Measurements from ENCODE around the gene VPS13D. TPM values are rescaled to one million over a fixed set of nuclear protein-coding genes. Genes with fewer than 3 reads are reported as not detected.

Gene VPS13D
- total RNA-seq, 1 experiment from 2014 or later: 20.2 TPM

DNA sequence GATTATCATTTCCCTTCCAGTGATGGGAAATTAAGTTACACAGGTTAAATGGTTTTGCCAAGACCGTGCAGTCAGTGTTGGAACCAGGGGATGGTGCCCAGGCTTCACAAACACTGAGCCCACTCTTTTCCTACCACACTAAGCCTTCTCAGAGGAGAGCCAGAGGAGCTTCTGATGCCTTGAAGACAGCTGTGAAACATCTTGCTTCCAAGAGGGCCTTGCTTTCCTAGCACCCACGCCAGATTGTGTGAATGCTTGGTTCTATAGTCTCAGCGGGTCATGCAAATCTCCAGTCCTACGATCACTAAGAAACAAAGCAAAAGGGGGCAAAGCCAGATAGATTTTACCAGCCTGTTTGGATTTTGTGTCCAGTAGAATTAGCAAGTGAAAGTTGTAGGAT is 200.7 kb downstream of the VPS13D start:
- H3K18ac ChIP-seq (ENCODE audit: insufficient read length, low read depth, low read length): no peak overlapping the region
- no peaks in the 10 kb centered on the region for H3K9me3 ChIP-seq (ENCODE audit: control insufficient read depth, low read depth, low read length)
- no peaks in the 10 kb centered on the region for H4K20me1 ChIP-seq (ENCODE audit: control insufficient read depth, insufficient read depth, insufficient read length)
- no peaks in the 10 kb centered on the region for H3K27me3 ChIP-seq (ENCODE audit: insufficient read depth, low read length)
- H3K27ac Mint-ChIP-seq: no peak overlapping the region
- H3K36me3 Mint-ChIP-seq (ENCODE audit: insufficient read depth in 1 of 3, low read depth in 3 of 3): no peaks in the 10 kb centered on the region
- no peaks in the 10 kb centered on the region; a peak in 1 of 5 replicates for H3K9me3 Mint-ChIP-seq
- H3K4me1 ChIP-seq (ENCODE audit: insufficient read depth, low read length): no peaks in the 10 kb centered on the region
- no peak overlapping the region for H2AFZ ChIP-seq (ENCODE audit: low read length)
- no peak overlapping the region for H3K4ac ChIP-seq (ENCODE audit: low read depth, low read length)
- H3K23ac ChIP-seq (ENCODE audit: insufficient read length, low read depth, low read length): no peak overlapping the region
- no peak overlapping the region for H3K9ac ChIP-seq (ENCODE audit: extremely low read depth, insufficient read length, low read length)
- DNase-seq: no peak
- H2BK15ac ChIP-seq (ENCODE audit: low read depth, low read length): no peak overlapping the region
- H3K79me1 ChIP-seq (ENCODE audit: insufficient read depth, low read depth, low read length, poor library complexity, severe bottlenecking): no peaks in the 10 kb centered on the region
- H3K56ac ChIP-seq (ENCODE audit: insufficient read length, low read depth, low read length): no peak overlapping the region
- no peaks in the 10 kb centered on the region; the same call in 1 of the 2 replicates for H3K27me3 Mint-ChIP-seq (ENCODE audit: low read depth)
- no peak overlapping the region for H4K8ac ChIP-seq (replicated peaks; ENCODE audit: insufficient read length, low read depth, low read length)
- no peak overlapping the region for H2BK12ac ChIP-seq (ENCODE audit: insufficient read length, low read depth, low read length)
- H3K4me3 Mint-ChIP-seq: no peak overlapping the region
- H3K79me2 ChIP-seq (ENCODE audit: insufficient read depth, low read length): no peaks in the 10 kb centered on the region
- H2BK120ac ChIP-seq (ENCODE audit: low read depth, low read length, poor library complexity, severe bottlenecking): no peak overlapping the region
- no peak overlapping the region for H4K91ac ChIP-seq (ENCODE audit: insufficient read length, low read depth, low read length)
- TF ChIP-seq, protein P1, sequence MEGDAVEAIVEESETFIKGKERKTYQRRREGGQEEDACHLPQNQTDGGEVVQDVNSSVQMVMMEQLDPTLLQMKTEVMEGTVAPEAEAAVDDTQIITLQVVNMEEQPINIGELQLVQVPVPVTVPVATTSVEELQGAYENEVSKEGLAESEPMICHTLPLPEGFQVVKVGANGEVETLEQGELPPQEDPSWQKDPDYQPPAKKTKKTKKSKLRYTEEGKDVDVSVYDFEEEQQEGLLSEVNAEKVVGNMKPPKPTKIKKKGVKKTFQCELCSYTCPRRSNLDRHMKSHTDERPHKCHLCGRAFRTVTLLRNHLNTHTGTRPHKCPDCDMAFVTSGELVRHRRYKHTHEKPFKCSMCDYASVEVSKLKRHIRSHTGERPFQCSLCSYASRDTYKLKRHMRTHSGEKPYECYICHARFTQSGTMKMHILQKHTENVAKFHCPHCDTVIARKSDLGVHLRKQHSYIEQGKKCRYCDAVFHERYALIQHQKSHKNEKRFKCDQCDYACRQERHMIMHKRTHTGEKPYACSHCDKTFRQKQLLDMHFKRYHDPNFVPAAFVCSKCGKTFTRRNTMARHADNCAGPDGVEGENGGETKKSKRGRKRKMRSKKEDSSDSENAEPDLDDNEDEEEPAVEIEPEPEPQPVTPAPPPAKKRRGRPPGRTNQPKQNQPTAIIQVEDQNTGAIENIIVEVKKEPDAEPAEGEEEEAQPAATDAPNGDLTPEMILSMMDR (conservative IDR thresholded peaks at IDR 0.05): no peak
- H4K5ac ChIP-seq (ENCODE audit: insufficient read length, low read depth, low read length): no peak overlapping the region
- H3K4me2 ChIP-seq (ENCODE audit: insufficient read depth, insufficient read length, low read length): no peak overlapping the region
- H2BK20ac ChIP-seq (ENCODE audit: low read depth, low read length, poor library complexity, severe bottlenecking): no peak overlapping the region
- H2BK5ac ChIP-seq (ENCODE audit: insufficient read length, low read length): no peak overlapping the region
- H3T11ph ChIP-seq (ENCODE audit: low read length): no peak overlapping the region
- H3K27ac ChIP-seq (ENCODE audit: insufficient read length, low read depth, low read length): no peak overlapping the region
- WGBS (ENCODE audit: extremely low coverage, insufficient read length, low lambda C conversion rate): no CpG with 5 or more reads among the region's 4 CpGs
- H3K4me1 Mint-ChIP-seq: peaks cover 21 to 27% of the 10 kb centered on the region in 2 experiments
- no peak overlapping the region for H2AK5ac ChIP-seq (ENCODE audit: insufficient read length, low read length)
- H3K23me2 ChIP-seq (ENCODE audit: insufficient read length, low read depth, low read length, poor library complexity, severe bottlenecking): no peaks in the 10 kb centered on the region
- H3K14ac ChIP-seq (ENCODE audit: insufficient read depth, low read length): no peak overlapping the region

Data from H9 (cell line).